Muscle of leg (tissue), 11 donors: Measurements from ENCODE around the gene S100A16. TPM values are rescaled to one million over a fixed set of nuclear protein-coding genes. Genes with fewer than 3 reads are reported as not detected.

Experiments used
- DNase-seq: peaks from one replicate; pipeline ENCODE4 v3.0.0; 2013
- H3K27ac ChIP-seq: one replicate; pipeline ENCODE4 v1.5.1; 2013; ENCODE audit warnings: mild to moderate bottlenecking, low read length, control low read depth
- H3K27me3 ChIP-seq: one replicate; pipeline ENCODE4 v1.6.1; 2013; ENCODE audit warnings: low read length; ENCODE audit not compliant: control insufficient read depth, insufficient read depth
- H3K36me3 ChIP-seq: one replicate; pipeline ENCODE4 v1.6.1; 2013; ENCODE audit warnings: low read length; ENCODE audit not compliant: control insufficient read depth, insufficient read depth
- H3K4me1 ChIP-seq: one replicate; pipeline ENCODE4 v1.6.1; 2013; ENCODE audit warnings: low read length; ENCODE audit not compliant: control insufficient read depth, insufficient read depth
- H3K4me3 ChIP-seq: one replicate; pipeline ENCODE4 v1.5.1; 2013; ENCODE audit warnings: low read length, control low read depth
- H3K9me3 ChIP-seq: replicated peaks from 2 replicates; pipeline ENCODE4 v1.6.1; 2013; ENCODE audit warnings: low read depth, low read length; ENCODE audit not compliant: control insufficient read depth
- whole genome bisulfite sequencing: methylation state at CpG from one replicate; pipeline ENCODE4 v1.1.5; 2013; ENCODE audit warnings: missing lambda C conversion rate; ENCODE audit not compliant: insufficient coverage; 5-methylcytosine and 5-hydroxymethylcytosine counted together
- polyA plus RNA-seq, 8 donors: library from polyadenylated mRNA; unstranded; fragments of 120-200 nt; gene quantifications; one replicate each; pipeline versions ENCODE4 v1.2.1 to v1.2.3, GENCODE V29; 2013; ENCODE audit warnings: inconsistent platforms in 1 of 8, low replicate concordance in 1 of 8; ENCODE audit not compliant: insufficient read length in 8 of 8, insufficient read depth in 1 of 8
- total RNA-seq: library from RNA; stranded (reverse); fragments of 120-200 nt; gene quantifications from one replicate; pipeline ENCODE4 v1.2.4, GENCODE V29; 2013

S100A16 gene
- total and polyA plus RNA-seq, 9 donors: 45.1 to 77.3 (median 53.1) TPM

DNA sequence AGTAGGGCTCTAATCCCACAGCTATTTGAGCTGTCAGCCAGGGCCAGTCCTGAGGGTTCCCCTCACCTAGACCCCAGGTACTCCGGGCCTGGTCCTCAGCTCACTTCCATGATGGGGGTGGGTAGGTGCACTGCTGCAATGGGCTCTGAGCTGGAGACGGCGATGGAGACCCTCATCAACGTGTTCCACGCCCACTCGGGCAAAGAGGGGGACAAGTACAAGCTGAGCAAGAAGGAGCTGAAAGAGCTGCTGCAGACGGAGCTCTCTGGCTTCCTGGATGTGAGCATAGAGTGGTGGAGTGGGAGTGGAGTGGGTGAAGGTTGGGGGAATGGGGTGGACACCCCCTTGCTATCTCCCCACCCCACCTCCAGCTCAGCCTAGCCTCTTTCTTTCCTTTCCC, 17.4 kb upstream of the S100A16 start:
- peaks cover 65% of the 10 kb centered on the region for H3K4me1 ChIP-seq
- H3K36me3 ChIP-seq: peaks cover 5% of the 10 kb centered on the region
- no peak overlapping the region for H3K4me3 ChIP-seq
- H3K27ac ChIP-seq: peak overlapping the region; percentile 55
- 84% methylated on average over 6 of the region's 7 CpGs for WGBS
- no peaks in the 10 kb centered on the region for H3K27me3 ChIP-seq
- DNase-seq: no peak
- no peaks in the 10 kb centered on the region for H3K9me3 ChIP-seq

DNA sequence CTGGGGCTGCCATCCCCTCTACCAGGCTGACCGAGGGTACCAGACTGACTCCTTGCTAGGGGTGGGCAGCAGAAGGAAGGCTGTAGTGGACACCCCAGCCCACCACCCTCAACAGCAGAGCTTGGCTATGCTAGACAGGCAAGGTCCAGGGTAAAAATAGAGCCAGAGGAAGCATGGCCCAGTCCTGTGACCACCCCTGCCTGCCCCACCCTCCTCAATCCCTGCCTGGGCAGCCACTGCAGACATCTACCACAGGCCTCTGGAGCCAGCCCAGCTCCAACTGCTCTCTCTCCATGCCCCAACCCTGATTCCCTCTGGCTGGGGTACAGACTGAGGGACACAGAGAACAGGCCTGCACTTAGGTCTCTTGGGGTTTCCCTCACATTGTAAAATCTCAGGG, 17.0 kb upstream of the S100A16 start:
- no peak overlapping the region for H3K4me3 ChIP-seq
- H3K4me1 ChIP-seq: peaks cover 61% of the 10 kb centered on the region
- WGBS: 86% methylated on average over 1 of the region's 1 CpG
- peak overlapping the region; percentile 55 for H3K27ac ChIP-seq
- no peak for DNase-seq
- no peaks in the 10 kb centered on the region for H3K9me3 ChIP-seq
- peaks cover 7% of the 10 kb centered on the region for H3K36me3 ChIP-seq
- H3K27me3 ChIP-seq: no peaks in the 10 kb centered on the region

DNA sequence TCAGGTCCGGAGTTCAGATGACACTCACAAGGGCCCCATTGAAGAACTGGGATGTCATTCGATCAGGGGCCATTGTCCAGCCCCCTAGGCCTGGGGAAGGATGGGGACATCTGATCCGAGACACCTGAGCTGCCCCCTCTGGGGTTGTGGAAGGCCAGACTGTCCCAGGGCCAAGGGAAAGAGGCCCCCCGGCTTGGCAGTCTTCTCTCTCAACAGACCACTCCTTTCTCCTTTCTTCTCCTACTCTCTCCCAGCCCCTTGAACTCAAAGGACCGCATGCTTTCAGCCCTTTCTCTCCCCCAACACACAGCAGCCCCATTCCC, 16.4 kb upstream of the S100A16 start:
- H3K27ac ChIP-seq: peak overlapping the region; percentile 55
- no peaks in the 10 kb centered on the region for H3K9me3 ChIP-seq
- peaks cover 11% of the 10 kb centered on the region for H3K36me3 ChIP-seq
- peaks cover 60% of the 10 kb centered on the region for H3K4me1 ChIP-seq
- no peak for DNase-seq
- no peak overlapping the region for H3K4me3 ChIP-seq
- WGBS: 0% methylated on average over 1 of the region's 5 CpGs
- no peaks in the 10 kb centered on the region for H3K27me3 ChIP-seq

DNA sequence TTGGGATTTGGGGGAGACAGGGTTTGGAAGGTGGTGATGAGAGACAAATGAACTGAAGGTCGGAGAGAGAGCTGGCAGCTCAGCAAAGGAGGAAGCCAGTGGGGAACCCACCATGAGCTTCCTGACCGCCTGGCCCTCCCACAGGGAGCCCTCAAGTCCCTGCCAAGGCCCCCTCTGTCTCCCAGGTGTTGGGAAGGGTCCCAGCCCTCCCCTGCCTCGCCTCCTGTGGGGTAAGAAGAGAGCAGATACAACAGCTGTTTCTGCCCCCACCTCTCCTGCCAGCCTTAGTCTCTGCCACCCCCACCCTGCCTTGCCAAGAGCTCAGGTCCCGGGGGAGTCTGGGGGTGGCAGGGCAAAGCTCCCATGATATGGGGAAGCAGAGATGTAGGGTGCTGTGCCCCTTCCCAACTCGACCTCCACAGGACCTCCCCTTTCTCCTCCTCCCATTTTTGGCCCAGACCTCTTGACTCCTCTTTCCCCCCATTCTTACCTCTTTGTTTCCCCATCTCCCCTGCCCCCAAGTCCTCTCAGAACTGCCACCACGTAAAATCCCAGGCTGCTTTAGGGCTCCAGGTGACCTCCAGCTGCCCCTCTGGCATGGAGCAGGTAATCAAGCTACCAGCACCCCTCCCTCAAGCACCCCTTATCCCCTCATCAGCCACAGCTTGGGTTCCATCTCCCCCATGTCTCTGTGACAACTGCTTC, 15.9 kb upstream of the S100A16 start:
- no peak overlapping the region for H3K4me3 ChIP-seq
- H3K9me3 ChIP-seq: no peaks in the 10 kb centered on the region
- H3K27ac ChIP-seq: peak overlapping the region; percentile 55
- DNase-seq: no peak
- H3K27me3 ChIP-seq: no peaks in the 10 kb centered on the region
- WGBS: 57% methylated on average over 3 of the region's 6 CpGs
- H3K4me1 ChIP-seq: peaks cover 60% of the 10 kb centered on the region
- H3K36me3 ChIP-seq: peaks cover 15% of the 10 kb centered on the region

DNA sequence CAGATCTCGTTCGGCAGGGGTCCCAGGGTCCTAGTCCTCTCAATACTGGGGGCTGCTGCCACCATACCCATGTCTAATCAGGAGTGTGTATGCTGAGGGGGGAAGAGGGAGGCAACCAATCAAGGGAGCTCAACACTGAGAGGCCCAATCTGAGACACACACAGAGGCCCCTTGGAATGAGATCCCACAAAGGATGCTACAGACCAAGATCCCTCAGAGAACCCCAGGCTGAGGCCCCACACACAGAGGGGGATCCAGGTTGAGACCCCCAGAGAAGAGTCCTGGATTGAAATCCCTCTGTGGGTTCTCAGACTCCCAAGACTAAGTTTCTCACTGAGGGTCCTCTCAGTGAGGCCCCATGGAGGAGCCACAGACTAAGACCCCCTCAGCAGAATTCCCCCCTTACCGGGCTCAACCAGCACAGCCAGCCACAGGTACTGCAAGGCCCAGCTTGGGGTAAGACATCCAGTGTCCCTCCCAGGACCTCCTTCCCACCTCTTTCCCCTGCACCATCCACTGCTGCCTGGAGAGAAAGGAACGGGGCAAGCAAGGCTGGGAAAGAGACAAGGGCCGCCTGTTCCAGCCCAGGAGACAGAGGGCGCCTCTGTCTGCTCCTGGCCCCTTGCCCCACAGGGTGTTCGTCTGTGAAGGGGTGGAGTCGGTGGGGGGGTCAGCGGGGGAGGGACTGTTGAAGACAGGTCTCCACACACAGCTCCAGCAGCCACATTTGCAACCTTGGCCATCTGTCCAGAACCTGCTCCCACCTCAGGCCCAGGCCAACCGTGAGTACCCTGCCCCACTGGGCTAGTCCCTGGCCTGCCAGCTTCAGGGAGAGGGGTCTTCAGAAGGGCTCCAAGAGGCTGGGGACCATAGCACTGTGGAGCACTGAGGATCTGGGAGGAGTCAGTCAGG, 15.0 kb upstream of the S100A16 start, which contains the start of gene S100A1:
Gene S100A1 (plus strand): TSS at position 720 of the 912 bp plus-strand sequence. CDS start 2,088 bp downstream, outside the sequence.
- Histone ChIP-seq H3K4me1 (peaks cover 53% of the 10 kb centered on the region), H3K9me3 (no peaks in the 10 kb centered on the region), H3K27me3 (no peaks in the 10 kb centered on the region), H3K4me3 (peak within 1 kb of the TSS; percentile 68), H3K36me3 (peaks cover 18% of the 10 kb centered on the region), H3K27ac (peak within 1 kb of the TSS; percentile 81)
- DNase-seq: no peak
- 86% methylated on average over 1 of the region's 10 CpGs for WGBS

DNA sequence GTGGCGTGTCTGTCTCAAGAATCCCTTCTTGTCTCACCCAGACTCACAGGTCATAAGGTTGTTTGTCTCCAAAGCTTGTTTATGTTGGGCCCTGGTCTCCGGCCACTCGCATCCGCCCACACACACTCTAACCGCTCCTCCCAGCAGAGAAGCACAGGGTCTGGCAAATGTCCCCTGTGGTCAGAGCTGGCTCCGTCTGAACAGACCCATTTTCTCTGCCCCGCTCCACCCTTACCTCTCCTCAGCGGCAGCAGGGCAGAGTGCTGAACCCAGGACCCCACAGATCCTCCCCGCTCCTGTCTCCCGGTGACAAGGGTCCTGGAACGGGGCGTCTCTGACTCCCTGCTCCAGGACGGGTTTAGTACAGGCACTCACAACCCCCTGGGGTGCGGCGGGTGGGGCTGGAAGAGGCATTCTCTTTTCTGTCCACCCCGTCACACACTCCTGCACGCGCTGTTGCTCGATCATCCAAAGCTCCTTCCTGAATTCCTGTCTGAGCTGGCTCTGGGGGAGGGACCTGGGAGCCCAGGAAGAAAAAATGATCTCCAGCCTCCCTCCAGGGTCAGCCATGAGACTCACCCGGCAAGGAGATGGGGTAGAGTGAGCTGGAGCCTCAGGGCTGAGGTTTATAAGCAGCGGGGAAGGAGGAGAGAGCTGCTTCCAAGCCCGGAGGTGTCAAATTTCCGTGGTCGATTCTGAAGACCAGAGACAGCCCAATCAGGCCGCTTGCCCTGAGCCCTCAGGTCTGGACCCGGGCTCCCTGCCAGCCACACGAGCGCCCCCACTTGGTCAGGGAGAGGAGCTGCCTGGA, 14.2 kb upstream of the S100A16 start, which contains the start of gene S100A13:
Gene S100A13 (minus strand): TSS at position 602 of the 811 bp plus-strand sequence. CDS start 1,033 bp downstream, outside the sequence.
- peak within 1 kb of the TSS; percentile 68 for H3K4me3 ChIP-seq
- 0% methylated on average over 14 of the region's 28 CpGs for WGBS
- H3K9me3 ChIP-seq: no peaks in the 10 kb centered on the region
- H3K36me3 ChIP-seq: peaks cover 22% of the 10 kb centered on the region
- peak; percentile 93 for DNase-seq
- no peaks in the 10 kb centered on the region for H3K27me3 ChIP-seq
- peak within 1 kb of the TSS; percentile 81 for H3K27ac ChIP-seq
- peaks cover 52% of the 10 kb centered on the region for H3K4me1 ChIP-seq

DNA sequence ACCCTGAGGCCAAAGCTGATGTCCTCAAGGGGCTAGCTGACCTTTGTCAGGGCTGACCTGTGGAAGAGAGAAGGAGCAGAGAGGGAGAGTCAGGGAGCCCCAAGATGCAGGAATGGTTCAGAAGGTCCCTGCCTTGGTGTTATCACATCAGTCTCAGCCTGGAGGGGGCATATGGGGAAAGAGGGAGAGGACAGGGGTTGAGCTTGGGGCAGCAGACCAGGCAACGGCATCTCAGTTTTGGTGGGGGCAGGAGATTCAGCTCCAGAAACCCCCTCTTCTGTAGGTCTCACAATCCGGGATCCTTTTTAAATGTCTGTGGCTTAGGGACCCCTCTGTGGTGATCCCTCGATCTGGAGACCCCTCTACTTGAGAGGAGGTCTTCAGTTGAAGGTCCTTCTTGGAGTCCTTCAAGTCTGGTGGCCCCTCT, 13.6 kb upstream of the S100A16 start:
- no peaks in the 10 kb centered on the region for H3K9me3 ChIP-seq
- 37% methylated on average over 2 of the region's 3 CpGs for WGBS
- DNase-seq: no peak
- peak overlapping the region; percentile 68 for H3K4me3 ChIP-seq
- peaks cover 22% of the 10 kb centered on the region for H3K36me3 ChIP-seq
- peak overlapping the region; percentile 81 for H3K27ac ChIP-seq
- no peaks in the 10 kb centered on the region for H3K27me3 ChIP-seq
- H3K4me1 ChIP-seq: peaks cover 52% of the 10 kb centered on the region

DNA sequence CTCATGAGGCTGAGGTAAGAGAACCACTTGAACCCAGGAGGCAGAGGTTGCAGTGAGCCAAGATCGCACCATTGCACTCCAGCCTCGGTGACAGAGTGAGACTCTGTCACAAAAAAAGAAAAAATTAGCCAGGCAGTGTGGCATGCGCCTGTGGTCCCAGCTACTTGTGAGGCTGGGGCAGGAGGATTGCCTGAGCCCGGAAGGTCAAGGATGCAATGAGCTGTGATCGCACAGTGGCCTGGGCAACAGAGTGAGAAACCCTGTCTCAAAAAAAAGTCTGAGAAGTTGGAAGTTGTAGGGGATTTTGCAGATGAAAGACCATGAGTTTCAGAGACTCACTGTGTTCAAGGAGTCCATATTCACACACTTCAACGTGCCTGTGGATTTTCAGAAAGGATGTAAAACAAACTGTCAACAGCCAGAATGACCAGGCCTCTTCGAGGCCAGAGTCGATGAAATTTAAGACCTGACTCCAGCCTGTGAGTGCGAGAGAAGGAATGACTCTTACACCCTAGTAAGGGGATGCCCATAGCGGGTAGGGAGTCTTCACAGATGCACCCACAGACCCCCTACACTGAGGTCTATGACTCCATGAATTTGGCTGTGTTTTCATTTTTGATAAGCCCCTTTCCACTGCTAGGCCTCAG, 12.2 kb upstream of the S100A16 start:
- peaks cover 46% of the 10 kb centered on the region for H3K4me1 ChIP-seq

DNA sequence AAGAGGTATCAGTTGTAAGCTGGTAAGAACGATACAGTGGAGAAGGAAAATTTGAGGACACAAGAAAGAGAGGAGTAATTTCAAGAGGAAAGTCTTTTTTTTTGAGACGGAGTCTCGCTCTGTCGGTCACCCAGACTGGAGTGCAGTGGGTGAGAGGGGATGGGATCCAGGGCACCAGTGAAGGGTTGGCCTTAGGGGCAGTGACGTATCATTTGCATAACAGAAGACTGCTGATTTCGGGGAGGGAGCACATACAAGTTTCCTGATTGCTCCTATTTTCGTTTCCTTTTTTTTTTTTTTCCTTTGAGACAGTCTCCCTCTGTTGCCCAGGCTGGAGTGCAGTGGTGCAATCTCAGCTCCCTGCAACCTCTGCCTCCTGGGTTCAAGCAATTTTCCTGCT, 10.2 kb upstream of the S100A16 start:
- Histone ChIP-seq H3K36me3 (peaks cover 35% of the 10 kb centered on the region), H3K9me3 (no peaks in the 10 kb centered on the region), H3K4me3 (no peak overlapping the region), H3K27me3 (no peaks in the 10 kb centered on the region), H3K4me1 (peaks cover 27% of the 10 kb centered on the region), H3K27ac (no peak overlapping the region)
- 69% methylated on average over 7 of the region's 7 CpGs for WGBS
- no peak for DNase-seq

More for the DNA sequence above, 12.2 kb upstream of the S100A16 start:
- H3K36me3 ChIP-seq: peaks cover 22% of the 10 kb centered on the region
- H3K27me3 ChIP-seq: no peaks in the 10 kb centered on the region
- no peak overlapping the region for H3K4me3 ChIP-seq
- no peak overlapping the region for H3K27ac ChIP-seq
- WGBS: 89% methylated on average over 7 of the region's 10 CpGs
- H3K9me3 ChIP-seq: no peaks in the 10 kb centered on the region
- no peak for DNase-seq
